ENCODE results near the gene ACO2.

GRCh38 chr22:41538583-41538982 is 69.7 kb downstream of the ACO2 start:
- TF ChIP-seq CTCF (IDR thresholded peaks at IDR 0.05; ENCODE audit: low read depth, low read length) (no peak), EZH2phosphoT487 (IDR thresholded peaks at IDR 0.05; ENCODE audit: low read depth) (no peak)
